HL-60 (cell line): ENCODE measurements around the gene ST7.

Experiments
- DNase-seq, 2 experiments: peaks; one replicate each; pipeline ENCODE4 v3.0.0-alpha.2; 2010 to 2020; ENCODE audit warnings: low read depth in 1 of 2, low spot score in 1 of 2
- H3K27ac ChIP-seq: fragments of 250-450 bp; sonication (Bioruptor Pico); replicated peaks from 2 replicates; pipeline ENCODE4 v1.5.1; 2020; ENCODE audit warnings: mild to moderate bottlenecking, moderate library complexity
- H3K27me3 ChIP-seq: fragments of 250-450 bp; sonication (Bioruptor Pico); 2 replicates; pipeline ENCODE4 v1.5.1; 2021; ENCODE audit warnings: mild to moderate bottlenecking, moderate library complexity; ENCODE audit not compliant: insufficient read depth, poor library complexity, severe bottlenecking
- H3K4me3 ChIP-seq: replicated peaks from 2 replicates; pipeline ENCODE4 v1.5.1; 2011; ENCODE audit warnings: mild to moderate bottlenecking, control low read depth, low read length; ENCODE audit not compliant: insufficient read depth
- GABPA ChIP-seq: IDR thresholded peaks from 2 replicates; pipeline ENCODE4 v1.6.1; 2012; ENCODE audit warnings: low read depth
- POLR2AphosphoS5 ChIP-seq: IDR thresholded peaks from 2 replicates; pipeline ENCODE4 v1.6.1; 2012; ENCODE audit warnings: low read depth
- SPI1 ChIP-seq: IDR thresholded peaks from 2 replicates; pipeline ENCODE4 v1.6.1; 2012; ENCODE audit warnings: low read depth, mild to moderate bottlenecking, borderline replicate concordance
- TF ChIP-seq, protein P1 (sequence below): IDR thresholded peaks from one replicate; pipeline ENCODE4 v1.5.1; 2011; ENCODE audit warnings: low read length, control low read depth, inconsistent platforms; ENCODE audit not compliant: insufficient read depth
- TF ChIP-seq, protein P2 (sequence below): IDR thresholded peaks from 2 replicates; pipeline ENCODE4 v1.6.1; 2012; ENCODE audit warnings: low read depth; ENCODE audit not compliant: insufficient replicate concordance

ST7 gene

GRCh38 chr7:117097860-117098259 lies 144.6 kb downstream of the ST7 start:
- H3K27ac ChIP-seq = no peak overlapping the region
- DNase-seq = no peak

GRCh38 chr7:117098457-117098856 lies 145.2 kb downstream of the ST7 start:
- Histone ChIP-seq H3K4me3 (no peak overlapping the region), H3K27ac (no peak overlapping the region), H3K27me3 (no peaks in the 10 kb centered on the region)
- no peak for DNase-seq
- TF ChIP-seq, protein P1, sequence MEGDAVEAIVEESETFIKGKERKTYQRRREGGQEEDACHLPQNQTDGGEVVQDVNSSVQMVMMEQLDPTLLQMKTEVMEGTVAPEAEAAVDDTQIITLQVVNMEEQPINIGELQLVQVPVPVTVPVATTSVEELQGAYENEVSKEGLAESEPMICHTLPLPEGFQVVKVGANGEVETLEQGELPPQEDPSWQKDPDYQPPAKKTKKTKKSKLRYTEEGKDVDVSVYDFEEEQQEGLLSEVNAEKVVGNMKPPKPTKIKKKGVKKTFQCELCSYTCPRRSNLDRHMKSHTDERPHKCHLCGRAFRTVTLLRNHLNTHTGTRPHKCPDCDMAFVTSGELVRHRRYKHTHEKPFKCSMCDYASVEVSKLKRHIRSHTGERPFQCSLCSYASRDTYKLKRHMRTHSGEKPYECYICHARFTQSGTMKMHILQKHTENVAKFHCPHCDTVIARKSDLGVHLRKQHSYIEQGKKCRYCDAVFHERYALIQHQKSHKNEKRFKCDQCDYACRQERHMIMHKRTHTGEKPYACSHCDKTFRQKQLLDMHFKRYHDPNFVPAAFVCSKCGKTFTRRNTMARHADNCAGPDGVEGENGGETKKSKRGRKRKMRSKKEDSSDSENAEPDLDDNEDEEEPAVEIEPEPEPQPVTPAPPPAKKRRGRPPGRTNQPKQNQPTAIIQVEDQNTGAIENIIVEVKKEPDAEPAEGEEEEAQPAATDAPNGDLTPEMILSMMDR = no peak
- TF ChIP-seq POLR2AphosphoS5 (no peak), SPI1 (no peak), GABPA (no peak)
- TF ChIP-seq, protein P2, sequence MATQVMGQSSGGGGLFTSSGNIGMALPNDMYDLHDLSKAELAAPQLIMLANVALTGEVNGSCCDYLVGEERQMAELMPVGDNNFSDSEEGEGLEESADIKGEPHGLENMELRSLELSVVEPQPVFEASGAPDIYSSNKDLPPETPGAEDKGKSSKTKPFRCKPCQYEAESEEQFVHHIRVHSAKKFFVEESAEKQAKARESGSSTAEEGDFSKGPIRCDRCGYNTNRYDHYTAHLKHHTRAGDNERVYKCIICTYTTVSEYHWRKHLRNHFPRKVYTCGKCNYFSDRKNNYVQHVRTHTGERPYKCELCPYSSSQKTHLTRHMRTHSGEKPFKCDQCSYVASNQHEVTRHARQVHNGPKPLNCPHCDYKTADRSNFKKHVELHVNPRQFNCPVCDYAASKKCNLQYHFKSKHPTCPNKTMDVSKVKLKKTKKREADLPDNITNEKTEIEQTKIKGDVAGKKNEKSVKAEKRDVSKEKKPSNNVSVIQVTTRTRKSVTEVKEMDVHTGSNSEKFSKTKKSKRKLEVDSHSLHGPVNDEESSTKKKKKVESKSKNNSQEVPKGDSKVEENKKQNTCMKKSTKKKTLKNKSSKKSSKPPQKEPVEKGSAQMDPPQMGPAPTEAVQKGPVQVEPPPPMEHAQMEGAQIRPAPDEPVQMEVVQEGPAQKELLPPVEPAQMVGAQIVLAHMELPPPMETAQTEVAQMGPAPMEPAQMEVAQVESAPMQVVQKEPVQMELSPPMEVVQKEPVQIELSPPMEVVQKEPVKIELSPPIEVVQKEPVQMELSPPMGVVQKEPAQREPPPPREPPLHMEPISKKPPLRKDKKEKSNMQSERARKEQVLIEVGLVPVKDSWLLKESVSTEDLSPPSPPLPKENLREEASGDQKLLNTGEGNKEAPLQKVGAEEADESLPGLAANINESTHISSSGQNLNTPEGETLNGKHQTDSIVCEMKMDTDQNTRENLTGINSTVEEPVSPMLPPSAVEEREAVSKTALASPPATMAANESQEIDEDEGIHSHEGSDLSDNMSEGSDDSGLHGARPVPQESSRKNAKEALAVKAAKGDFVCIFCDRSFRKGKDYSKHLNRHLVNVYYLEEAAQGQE = no peak

More at GRCh38 chr7:117097860-117098259, 144.6 kb downstream of the ST7 start:
- no peak for TF ChIP-seq GABPA
- TF ChIP-seq, protein P2 = no peak
- TF ChIP-seq, protein P1 = no peak
- no peak for TF ChIP-seq POLR2AphosphoS5
- H3K4me3 ChIP-seq = no peak overlapping the region
- H3K27me3 ChIP-seq = no peaks in the 10 kb centered on the region

DNA sequence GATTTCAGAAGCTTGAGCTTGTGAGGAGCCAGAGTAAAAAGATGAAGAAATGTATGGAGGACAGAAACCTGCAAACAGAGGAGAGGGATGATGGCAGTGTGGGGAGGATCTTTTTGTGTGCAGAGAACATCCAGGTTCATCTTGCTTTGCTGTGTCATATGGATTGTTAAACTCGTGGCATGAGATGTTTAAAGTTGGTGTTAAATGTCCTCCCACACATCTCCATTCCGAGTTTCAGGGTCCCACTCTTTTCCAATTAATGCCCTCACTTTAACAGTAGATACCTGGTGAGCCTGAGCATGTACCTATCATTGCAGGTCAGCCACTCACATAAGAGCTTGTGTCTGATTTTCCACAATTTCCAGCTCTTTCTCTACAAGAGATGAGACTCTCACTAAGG lies 147.7 kb downstream of the ST7 start:
- TF ChIP-seq SPI1 = no peak
- TF ChIP-seq, protein P2 = no peak
- no peak for TF ChIP-seq GABPA
- no peak for TF ChIP-seq POLR2AphosphoS5
- TF ChIP-seq, protein P1 = no peak
- Histone ChIP-seq H3K4me3 (no peak overlapping the region), H3K27me3 (no peaks in the 10 kb centered on the region)

More for the DNA sequence above, 147.7 kb downstream of the ST7 start:
- no peak for DNase-seq
- no peak overlapping the region for H3K27ac ChIP-seq
